ENCODE data around the gene COL26A1. TPM values are rescaled to one million over a fixed set of nuclear protein-coding genes. Genes with fewer than 3 reads are reported as not detected.
A peak's percentile ranks its signal among the peaks of the same experiment; 100 is the strongest.
"Not testable (repeated sequence)": the region's sequence is repeated elsewhere in the genome, so short reads cannot be mapped to it uniquely, and the experiment has no call there.

COL26A1 gene
- total RNA-seq, 1 donor from 2014 or later: 128 TPM

DNA sequence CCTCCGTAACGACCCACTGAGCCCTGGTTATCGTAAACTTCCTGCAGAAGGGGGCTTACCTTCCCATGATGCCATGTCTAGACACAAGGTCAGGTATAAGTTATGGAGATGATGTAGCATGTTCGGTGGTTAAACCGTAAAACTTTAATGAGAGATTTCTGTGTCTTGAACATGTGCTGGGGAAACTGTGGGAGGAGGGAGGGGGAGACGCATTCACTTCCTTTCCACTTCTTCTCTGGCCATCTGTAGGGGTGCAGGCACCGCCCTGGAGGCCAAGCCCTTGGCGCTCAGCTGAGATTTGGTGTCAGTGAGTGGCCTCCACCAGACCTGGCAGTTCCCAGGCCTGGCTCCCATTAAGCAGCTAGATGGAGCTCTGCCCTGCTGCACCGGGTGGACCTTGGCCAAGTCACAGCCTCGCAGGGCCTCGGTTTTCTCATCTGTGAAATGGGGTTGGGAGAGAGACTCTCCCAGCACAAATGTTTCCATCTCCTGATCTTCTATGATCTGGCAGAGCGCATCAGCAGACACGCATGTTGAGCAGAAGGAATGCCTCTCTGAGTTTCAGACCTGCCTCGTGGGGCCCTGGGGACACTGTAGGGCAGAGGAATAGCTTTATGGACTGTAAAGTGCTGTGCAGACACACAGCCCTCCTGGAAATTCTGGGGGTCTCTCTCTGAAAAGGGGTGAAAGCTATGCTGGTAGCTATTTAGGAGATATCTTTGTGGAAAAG, 106.0 kb downstream of the COL26A1 start:
- peaks cover 6% of the 10 kb centered on the region for H3K36me3 Mint-ChIP-seq (ENCODE audit: unreplicated experiment)
- H3K4me3 Mint-ChIP-seq (ENCODE audit: unreplicated experiment): no peak overlapping the region
- H3K27ac Mint-ChIP-seq (ENCODE audit: unreplicated experiment): no peak overlapping the region
- peaks cover 6% of the 10 kb centered on the region for H3K4me1 Mint-ChIP-seq (ENCODE audit: unreplicated experiment)
- DNase-seq (ENCODE audit: extremely low spot score, unreplicated experiment): no peak
- H3K9me3 Mint-ChIP-seq (ENCODE audit: unreplicated experiment): no peaks in the 10 kb centered on the region
- no peaks in the 10 kb centered on the region for H3K27me3 Mint-ChIP-seq (ENCODE audit: unreplicated experiment)
- TF ChIP-seq, protein P1, sequence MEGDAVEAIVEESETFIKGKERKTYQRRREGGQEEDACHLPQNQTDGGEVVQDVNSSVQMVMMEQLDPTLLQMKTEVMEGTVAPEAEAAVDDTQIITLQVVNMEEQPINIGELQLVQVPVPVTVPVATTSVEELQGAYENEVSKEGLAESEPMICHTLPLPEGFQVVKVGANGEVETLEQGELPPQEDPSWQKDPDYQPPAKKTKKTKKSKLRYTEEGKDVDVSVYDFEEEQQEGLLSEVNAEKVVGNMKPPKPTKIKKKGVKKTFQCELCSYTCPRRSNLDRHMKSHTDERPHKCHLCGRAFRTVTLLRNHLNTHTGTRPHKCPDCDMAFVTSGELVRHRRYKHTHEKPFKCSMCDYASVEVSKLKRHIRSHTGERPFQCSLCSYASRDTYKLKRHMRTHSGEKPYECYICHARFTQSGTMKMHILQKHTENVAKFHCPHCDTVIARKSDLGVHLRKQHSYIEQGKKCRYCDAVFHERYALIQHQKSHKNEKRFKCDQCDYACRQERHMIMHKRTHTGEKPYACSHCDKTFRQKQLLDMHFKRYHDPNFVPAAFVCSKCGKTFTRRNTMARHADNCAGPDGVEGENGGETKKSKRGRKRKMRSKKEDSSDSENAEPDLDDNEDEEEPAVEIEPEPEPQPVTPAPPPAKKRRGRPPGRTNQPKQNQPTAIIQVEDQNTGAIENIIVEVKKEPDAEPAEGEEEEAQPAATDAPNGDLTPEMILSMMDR (IDR thresholded peaks at IDR 0.05): no peak

GRCh38 chr7:101470668-101471487, 108.2 kb downstream of the COL26A1 start:
- H3K36me3 Mint-ChIP-seq (ENCODE audit: unreplicated experiment): peaks cover 5% of the 10 kb centered on the region
- TF ChIP-seq, protein P1 (IDR thresholded peaks at IDR 0.05): no peak
- H3K27ac Mint-ChIP-seq (ENCODE audit: unreplicated experiment): no peak overlapping the region
- H3K27me3 Mint-ChIP-seq (ENCODE audit: unreplicated experiment): no peaks in the 10 kb centered on the region
- H3K4me1 Mint-ChIP-seq (ENCODE audit: unreplicated experiment): peaks cover 6% of the 10 kb centered on the region
- no peak overlapping the region for H3K4me3 Mint-ChIP-seq (ENCODE audit: unreplicated experiment)
- no peak for DNase-seq (ENCODE audit: extremely low spot score, unreplicated experiment)
- H3K9me3 Mint-ChIP-seq (ENCODE audit: unreplicated experiment): no peaks in the 10 kb centered on the region

DNA sequence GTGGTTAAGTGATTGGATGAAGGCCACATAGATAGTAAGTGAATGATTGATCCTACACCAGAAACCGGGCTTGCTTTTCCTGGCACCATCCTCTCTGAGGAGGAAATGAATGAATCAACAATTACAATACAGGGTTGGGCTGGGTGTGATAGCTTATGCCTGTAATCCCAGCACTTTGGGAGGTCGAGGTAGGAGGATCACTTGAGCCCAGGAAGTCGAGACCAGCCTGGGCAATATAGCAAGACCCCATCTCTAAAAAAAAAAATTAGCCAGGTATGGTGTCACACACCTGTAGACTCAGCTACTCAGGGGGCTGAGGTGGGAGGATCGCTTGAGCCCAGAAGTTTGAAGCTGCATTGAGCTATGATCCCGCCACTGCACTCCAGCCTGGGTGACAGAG, 111.5 kb downstream of the COL26A1 start:
- Mint-ChIP-seq H3K27me3 (ENCODE audit: unreplicated experiment) (no peaks in the 10 kb centered on the region), H3K27ac (ENCODE audit: unreplicated experiment) (no peak overlapping the region), H3K36me3 (ENCODE audit: unreplicated experiment) (peaks cover 14% of the 10 kb centered on the region), H3K9me3 (ENCODE audit: unreplicated experiment) (peaks cover 5% of the 10 kb centered on the region), H3K4me1 (ENCODE audit: unreplicated experiment) (no peaks in the 10 kb centered on the region), H3K4me3 (ENCODE audit: unreplicated experiment) (no peak overlapping the region)
- DNase-seq (ENCODE audit: extremely low spot score, unreplicated experiment): no peak
- TF ChIP-seq, protein P1 (IDR thresholded peaks at IDR 0.05): no peak

DNA sequence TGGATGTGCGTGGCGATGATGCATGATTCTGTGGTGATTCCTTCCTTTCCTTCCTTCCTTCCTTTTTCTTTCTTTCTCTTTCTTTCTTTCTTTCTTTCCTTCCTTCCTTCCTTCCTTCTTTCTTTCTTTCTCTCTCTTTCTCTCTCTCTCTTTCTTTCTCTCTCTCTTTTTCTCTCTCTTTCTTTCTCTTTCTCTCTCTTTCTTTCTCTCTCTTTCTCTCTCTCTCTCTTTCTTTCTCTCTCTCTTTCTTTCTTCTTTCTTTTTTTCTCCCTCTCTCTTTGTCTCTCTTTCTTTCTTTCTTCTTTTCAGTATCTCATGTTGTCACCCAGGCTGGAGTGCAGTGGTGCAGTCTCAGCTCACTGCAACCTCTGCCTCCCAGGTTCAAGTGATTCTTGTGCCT, 113.0 kb downstream of the COL26A1 start:
- DNase-seq (ENCODE audit: extremely low spot score, unreplicated experiment); H3K27ac Mint-ChIP-seq (ENCODE audit: unreplicated experiment); H3K4me3 Mint-ChIP-seq (ENCODE audit: unreplicated experiment); H3K4me1 Mint-ChIP-seq (ENCODE audit: unreplicated experiment); H3K27me3 Mint-ChIP-seq (ENCODE audit: unreplicated experiment): not testable (repeated sequence)
- Mint-ChIP-seq H3K36me3 (ENCODE audit: unreplicated experiment) (peaks cover 17% of the 10 kb centered on the region), H3K9me3 (ENCODE audit: unreplicated experiment) (peaks cover 15% of the 10 kb centered on the region)

DNA sequence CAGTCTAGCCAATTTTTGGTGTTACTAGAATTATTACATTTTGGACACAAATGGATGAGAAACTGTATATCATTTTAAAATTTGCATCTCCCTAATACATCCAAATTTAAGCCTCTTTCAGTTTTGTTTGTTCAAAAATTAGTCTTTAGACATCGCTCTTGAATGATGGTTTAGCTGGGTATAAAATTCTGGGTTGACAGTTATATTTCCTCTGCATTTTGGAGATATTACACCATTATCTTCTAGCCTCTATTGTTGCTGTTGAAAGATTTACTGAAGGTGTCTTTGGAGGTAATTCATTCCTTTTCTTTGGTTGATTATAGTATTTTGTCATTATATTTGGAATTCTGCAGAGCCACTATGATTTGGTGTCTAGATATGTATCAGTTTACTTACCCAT, 116.5 kb downstream of the COL26A1 start:
- Mint-ChIP-seq H3K27ac (ENCODE audit: unreplicated experiment) (no peak overlapping the region), H3K36me3 (ENCODE audit: unreplicated experiment) (peaks cover 19% of the 10 kb centered on the region), H3K9me3 (ENCODE audit: unreplicated experiment) (peaks cover 15% of the 10 kb centered on the region), H3K27me3 (ENCODE audit: unreplicated experiment) (no peaks in the 10 kb centered on the region), H3K4me3 (ENCODE audit: unreplicated experiment) (no peak overlapping the region), H3K4me1 (ENCODE audit: unreplicated experiment) (no peaks in the 10 kb centered on the region)
- TF ChIP-seq, protein P1 (IDR thresholded peaks at IDR 0.05): no peak
- no peak for DNase-seq (ENCODE audit: extremely low spot score, unreplicated experiment)

DNA sequence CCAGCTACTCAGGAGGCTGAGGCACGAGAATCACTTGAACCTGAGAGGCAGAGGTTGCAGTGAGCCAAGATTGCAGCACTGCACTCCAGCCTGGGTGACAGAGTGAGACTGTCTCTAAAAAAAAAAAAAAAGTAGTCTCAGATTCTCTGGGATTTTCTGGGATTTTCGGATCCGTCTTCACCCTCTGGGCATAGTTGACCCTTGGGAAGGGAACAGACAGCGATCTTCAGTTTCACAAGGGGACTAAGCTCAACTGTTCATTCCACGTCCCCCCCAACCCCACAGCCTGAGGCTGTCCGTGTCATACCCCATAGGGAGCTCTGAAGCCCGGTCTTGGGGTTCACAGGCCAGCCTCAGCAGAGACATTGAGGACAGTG, 123.4 kb downstream of the COL26A1 start:
- H3K36me3 Mint-ChIP-seq (ENCODE audit: unreplicated experiment); H3K4me3 Mint-ChIP-seq (ENCODE audit: unreplicated experiment); DNase-seq (ENCODE audit: extremely low spot score, unreplicated experiment); H3K9me3 Mint-ChIP-seq (ENCODE audit: unreplicated experiment); H3K27me3 Mint-ChIP-seq (ENCODE audit: unreplicated experiment): not testable (repeated sequence)
- Mint-ChIP-seq H3K27ac (ENCODE audit: unreplicated experiment) (peak overlapping the region; percentile 70), H3K4me1 (ENCODE audit: unreplicated experiment) (peaks cover 27% of the 10 kb centered on the region)

Measured in osteocyte (in vitro differentiated cells).